Activated effector memory CD4-positive, alpha-beta T cell treated with anti-CD3 and anti-CD28 coated beads, Interleukin-2, amount 50 U/mL, for 16 hours (primary cell): ENCODE measurements around the gene FYN.
"Not testable (repeated sequence)": the region's sequence is repeated elsewhere in the genome, so short reads cannot be mapped to it uniquely, and the experiment has no call there.

ENCODE experiments used
- DNase-seq: peaks from one replicate; pipeline ENCODE4 v3.0.0-alpha.2; 2020

FYN gene

GRCh38 chr6:111850295-111850937 is 22.8 kb downstream of the FYN start:
- DNase-seq: peak; percentile 64

GRCh38 chr6:111849298-111849697 is 24.0 kb downstream of the FYN start:
- DNase-seq: peak; percentile 61

DNA sequence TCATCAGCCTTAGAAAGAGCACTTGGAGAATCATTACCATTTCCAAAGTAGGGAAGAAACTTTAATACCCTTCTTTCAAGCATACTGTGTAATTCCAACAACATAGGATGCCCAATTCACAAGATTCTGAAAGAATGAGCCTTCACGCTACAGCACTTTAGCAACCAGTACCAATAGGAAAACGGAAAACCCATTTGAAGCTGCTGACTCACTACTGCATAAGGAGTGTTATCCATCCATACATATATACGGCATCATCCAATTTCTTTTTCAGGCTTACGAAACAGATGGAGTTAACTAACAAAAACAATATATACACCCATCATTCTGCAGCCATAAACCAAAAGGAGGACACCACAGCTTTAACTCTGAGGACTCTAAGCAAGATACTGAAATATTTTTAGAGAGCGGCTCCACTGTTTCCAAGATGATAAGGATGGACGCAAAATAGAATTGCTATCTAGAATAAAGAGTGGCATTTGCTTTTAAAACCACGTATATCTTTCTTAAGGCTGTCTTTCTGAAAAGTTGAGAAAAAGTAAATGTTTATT is 24.9 kb downstream of the FYN start:
- DNase-seq: no peak

DNA sequence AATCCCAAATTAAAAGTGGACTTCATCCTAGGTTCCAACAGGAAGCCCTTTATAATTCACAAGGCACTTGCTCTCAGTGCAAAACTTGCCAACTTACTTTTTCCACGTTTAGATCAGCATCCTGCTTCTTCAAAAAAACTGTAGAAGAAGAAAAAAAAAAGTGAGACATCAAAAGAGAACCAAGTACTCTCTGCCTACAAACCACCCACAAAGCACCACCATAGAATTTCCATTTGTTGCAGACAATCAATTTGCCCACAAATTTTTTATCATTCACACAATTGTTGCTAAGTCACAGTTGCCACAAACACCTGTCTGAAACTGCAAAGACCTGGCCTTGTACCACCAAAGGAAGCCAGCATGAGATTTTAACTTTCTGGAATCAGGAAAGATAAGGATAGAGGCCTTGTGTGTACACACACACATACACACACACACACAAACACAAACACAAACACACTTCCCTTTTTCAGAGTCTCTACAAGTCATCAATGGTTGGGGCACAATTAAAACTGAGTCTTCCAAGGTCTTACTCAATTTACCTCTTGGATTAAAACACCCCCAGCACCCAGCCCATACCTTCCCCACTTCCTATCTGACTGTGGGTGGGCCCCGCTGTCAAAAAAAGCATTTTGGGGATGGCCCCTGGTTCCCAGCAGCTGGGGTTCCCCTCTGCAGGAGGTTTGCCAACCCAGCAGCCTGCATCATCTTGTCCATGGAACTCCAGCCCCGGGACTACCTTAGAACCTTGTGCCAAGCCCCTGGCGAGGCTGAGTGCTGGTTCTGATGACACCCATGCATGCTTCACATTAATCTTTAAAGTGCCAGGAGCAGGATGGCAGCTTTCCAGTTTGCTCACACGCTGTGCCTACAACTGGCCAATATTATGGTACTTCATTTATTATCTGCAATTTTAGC is 26.5 kb downstream of the FYN start:
- DNase-seq: peak; percentile 74

GRCh38 chr6:111846066-111846465 is 27.2 kb downstream of the FYN start:
- DNase-seq: no peak

GRCh38 chr6:111845441-111845871 is 27.8 kb downstream of the FYN start:
- no peak for DNase-seq

- peak; percentile 71 for DNase-seq
Observed at GRCh38 chr6:111844921-111845320, 28.3 kb downstream of the FYN start.

GRCh38 chr6:111844376-111844775 is 28.9 kb downstream of the FYN start:
- DNase-seq: no peak

- DNase-seq: peak; percentile 86
Observed at GRCh38 chr6:111843347-111844147, 29.7 kb downstream of the FYN start.

DNA sequence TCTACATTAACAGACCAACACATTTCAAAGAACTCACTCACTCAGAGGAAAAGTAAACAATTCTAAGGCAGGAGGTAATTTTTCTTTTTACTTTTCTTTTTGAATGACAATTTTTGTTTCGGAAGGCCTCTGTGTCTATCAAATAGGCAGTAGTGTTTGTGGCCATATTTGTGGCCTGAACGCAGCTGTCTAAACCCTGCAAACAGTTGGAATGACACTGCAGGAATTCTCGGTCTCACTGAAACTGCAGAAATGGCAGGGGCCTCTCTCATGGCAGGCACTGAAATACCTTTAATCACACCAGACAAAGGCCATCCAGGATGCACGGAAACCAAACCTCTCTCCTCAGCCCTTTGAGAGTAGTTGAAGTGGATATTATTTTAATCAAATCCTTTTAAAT is 30.4 kb downstream of the FYN start:
- DNase-seq: no peak

DNA sequence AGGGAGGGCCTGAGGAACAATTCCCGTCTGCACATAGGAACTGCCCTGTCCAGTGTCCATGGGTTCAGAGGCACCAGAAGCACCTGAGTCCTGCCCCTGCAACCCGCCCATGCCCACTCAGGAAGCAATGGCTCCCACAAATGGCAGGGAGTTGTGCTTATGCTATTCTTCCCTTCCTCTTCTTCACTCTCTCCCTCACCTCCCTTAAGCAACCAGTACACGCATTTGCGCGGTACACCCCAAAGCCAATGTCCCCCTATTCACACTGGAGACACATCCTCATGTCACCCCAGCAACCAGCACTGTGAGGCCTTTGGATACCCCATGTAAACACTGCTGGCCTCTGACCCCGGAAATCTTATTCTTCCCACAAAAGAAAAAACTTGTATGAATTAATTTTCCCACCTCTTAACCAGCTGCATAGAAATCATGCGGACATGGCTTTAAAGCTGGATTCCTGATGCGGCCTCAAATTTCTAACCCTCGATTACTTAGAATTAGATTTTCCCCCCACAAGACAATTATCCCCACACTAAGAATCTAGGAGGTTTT is 30.9 kb downstream of the FYN start:
- no peak for DNase-seq

DNA sequence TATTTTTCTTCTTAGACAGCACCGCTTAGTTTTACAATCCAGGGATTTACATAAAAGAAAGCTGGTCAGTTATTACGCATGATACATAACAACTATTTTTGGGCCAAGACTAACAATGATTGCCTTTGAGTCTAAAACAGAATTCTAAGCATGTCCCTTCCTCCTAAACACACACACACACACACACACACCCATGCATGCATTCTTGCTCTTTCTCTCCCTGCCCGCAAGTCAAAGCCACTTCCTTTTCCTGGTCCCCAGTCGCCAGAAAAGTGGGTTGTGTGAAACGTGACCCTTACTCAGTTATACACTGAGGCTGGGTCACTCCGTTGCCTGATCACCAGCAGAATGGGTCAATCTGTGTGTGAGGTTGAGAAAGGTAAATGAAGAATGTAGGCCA is 31.4 kb downstream of the FYN start:
- DNase-seq: peak; percentile 74

DNA sequence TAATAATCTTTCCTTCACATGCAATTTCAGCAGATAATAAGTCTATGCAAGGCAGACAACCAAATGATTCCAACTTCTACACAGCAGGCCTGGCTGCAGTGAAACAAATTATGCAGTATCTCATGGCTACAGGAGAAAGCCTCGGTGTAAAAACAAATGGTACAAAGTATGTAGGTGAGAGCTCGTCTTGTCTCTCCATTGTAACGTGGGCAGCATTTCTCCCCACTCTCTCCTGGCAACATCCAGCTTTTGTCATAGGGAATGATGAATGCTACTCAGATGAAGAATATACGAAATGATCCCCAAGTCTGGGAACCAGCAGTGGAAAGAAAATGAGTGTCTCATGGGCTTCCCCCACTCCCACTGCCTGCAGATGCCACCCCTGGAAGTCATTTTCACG is 32.4 kb downstream of the FYN start:
- DNase-seq: no peak

GRCh38 chr6:111838749-111839484 is 34.3 kb downstream of the FYN start:
- no peak for DNase-seq

DNA sequence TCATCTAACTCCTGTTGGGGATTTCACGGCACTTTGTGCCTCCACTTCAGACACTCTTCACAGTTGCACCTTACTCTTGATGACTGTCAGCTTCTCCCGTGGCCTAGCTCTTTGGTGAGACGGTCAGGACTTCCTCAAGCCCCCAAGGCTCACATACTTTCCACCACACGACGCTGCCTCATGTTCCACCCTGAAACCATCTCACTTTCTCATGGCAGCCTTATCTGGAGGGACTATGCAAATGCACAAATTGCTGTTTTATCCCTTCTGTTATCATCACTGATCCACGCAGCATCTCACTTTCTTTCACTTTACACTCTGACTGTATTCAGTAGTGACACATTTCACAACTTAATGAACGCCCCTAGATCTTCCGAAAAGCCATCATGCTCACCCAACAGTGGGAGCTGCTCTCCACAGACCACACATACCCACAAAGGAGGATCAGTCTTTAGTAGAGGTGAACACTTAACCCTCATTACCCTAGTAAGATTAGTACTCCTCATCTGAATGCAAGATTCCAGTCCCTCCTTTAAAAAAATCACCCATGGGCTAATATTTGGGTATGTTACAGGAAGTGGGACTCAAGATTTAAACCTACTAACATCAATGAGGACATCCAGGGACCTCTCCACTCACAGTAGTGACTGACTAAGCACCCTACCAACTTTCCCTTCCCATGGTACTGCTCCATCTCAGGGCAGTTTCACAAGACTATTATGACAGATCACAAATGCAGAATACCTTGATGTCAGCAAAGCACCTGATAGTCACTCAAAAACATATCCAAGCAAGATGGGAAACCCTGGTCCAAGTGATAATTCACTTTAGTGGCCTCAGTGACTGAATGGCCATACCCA is 35.4 kb downstream of the FYN start:
- DNase-seq: peak; percentile 82

GRCh38 chr6:111837007-111837406 is 36.2 kb downstream of the FYN start:
- no peak for DNase-seq

DNA sequence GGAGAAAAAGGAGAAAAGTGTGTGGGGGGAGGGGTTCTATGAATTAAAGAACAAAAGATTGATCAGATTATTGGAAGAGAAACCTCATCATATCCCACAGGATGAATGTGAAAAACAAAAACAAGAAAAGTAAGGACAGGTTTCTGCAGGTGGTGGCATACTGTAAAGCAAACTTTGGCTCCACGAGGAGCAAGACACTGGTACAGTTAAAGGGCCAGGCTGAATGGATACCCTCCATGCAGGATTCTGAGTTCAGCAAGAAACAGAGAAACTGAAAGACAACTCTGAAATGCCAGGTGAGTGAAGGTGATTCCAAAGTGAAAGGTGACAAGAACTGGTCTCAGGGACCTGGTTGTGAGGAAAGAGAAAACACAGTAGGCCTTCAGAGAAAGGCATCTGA is 37.4 kb downstream of the FYN start:
- DNase-seq: no peak

DNA sequence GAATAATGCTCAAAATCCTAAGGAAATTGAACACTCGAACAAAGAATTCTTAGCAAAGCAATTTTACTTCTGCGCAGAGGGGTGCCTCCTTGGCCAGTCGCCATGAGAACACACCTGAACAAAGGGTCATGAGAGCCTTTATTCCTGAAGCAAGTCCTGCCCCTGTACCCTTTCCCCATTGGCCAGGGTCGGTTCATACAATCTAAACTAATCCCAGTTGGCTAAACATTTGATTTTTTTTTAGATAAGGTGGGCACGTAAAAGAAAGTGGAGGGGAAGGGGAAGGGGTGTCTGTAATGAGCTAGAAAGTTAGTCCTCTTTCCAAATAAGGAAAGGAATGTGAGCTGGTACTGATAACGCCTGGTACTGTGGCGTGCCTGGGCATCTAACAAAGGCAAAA is 37.9 kb downstream of the FYN start:
- DNase-seq: not testable (repeated sequence)

DNA sequence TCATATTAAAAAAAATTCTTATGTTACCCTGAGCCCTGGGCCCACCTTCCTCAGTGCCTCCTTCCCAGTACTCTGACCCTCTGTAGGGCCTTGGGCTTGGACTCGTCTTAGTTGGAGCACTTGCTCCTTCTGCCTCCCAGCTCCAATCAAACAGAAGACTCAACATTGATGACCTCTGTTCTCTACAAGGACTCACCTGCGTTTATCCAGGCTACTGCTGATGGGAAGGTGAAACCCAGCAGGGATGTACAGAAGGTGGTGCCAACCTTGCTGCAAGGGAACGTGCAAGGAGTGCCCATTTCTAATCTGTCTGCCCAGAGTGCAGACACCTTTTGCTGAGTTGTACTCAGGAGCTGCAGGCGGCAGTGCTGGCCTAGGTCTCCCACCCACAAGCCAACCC is 38.9 kb downstream of the FYN start:
- DNase-seq: no peak

GRCh38 chr6:111832833-111833418 is 40.3 kb downstream of the FYN start:
- DNase-seq: no peak

GRCh38 chr6:111831408-111831807 is 41.8 kb downstream of the FYN start:
- DNase-seq: no peak
